ENCODE results near the gene ACTMAP. TPM values are rescaled to one million over a fixed set of nuclear protein-coding genes. Genes with fewer than 3 reads are reported as not detected.

Gene ACTMAP
- total and polyA plus RNA-seq, 9 of the 15 experiments (the other 6 are each of a cell fraction or from before 2014, with no cell fraction given), result 1.7 to 16.6 (median 4.9) TPM

DNA sequence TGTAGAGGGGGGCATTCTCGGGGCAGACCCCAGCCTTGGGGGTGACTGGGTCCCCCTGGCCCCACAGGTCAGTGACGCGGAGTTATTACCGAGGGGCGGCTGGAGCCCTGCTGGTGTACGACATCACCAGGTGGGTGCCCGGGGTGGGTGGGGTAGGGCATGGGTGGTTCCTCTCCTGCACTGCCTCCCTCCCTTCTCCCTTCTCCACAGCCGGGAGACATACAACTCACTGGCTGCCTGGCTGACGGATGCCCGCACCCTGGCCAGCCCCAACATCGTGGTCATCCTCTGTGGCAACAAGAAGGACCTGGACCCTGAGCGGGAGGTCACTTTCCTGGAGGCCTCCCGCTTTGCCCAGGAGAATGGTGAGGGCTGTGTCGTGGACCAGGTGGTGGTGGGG is 33.4 kb upstream of the ACTMAP start:
- H3K9me3 ChIP-seq (replicated peaks; ENCODE audit: control insufficient read depth, insufficient read depth, low read depth, low read length), result no peaks in the 10 kb centered on the region

More for the DNA sequence above, 33.4 kb upstream of the ACTMAP start:
- intact Hi-C loops (cut with micrococcal nuclease), result no loop called here
- no TSS peak for BruUV-seq (replicated peaks)
- POLR2A ChIA-PET, result no interaction called here
- WGBS (ENCODE audit: insufficient coverage, low coverage, missing lambda C conversion rate), result 80% methylated on average over 13 of the region's 14 CpGs
- H3K27ac ChIP-seq (ENCODE audit: extremely low read depth, low read depth, low read length), result no peak overlapping the region
- CTCF ChIA-PET (ENCODE audit: low intra/inter-chr PET ratio), result no interaction called here
- DNase-seq (ENCODE audit: extremely low read depth in 1 of 4, low spot score in 3 of 4) (no peak), FAIRE-seq (no peak), ATAC-seq (no peak)
- H3K9ac ChIP-seq (ENCODE audit: insufficient read depth in 1 of 2, low read depth in 2 of 2, low read length in 2 of 2), result peak overlapping the region in 1 of 2 experiments; percentile 68; a peak in 2 of 4 replicates
- no peaks in the 10 kb centered on the region for H4K20me1 ChIP-seq (replicated peaks; ENCODE audit: control insufficient read depth, insufficient read depth, low read length)
- no peak overlapping the region for H3K4me3 ChIP-seq
- no peaks in the 10 kb centered on the region for H3K36me3 ChIP-seq (ENCODE audit: control insufficient read depth, insufficient read depth, low read length)
- peaks cover 6 to 19% of the 10 kb centered on the region in 2 experiments; a peak in 4 of 5 replicates for H3K4me1 ChIP-seq (replicated peaks in 1 of 2; ENCODE audit: control insufficient read depth in 2 of 2, insufficient read depth in 2 of 2, low read length in 2 of 2)
- no peaks in the 10 kb centered on the region for H3K79me2 ChIP-seq (ENCODE audit: control insufficient read depth, insufficient read depth, low read length)
- no peak overlapping the region for H2AFZ ChIP-seq (ENCODE audit: low read depth, low read length)
- in situ Hi-C loops (cut with MboI), result no loop called here
- H3K4me2 ChIP-seq (ENCODE audit: insufficient read depth, low read length), result no peak overlapping the region
- no peaks in the 10 kb centered on the region for H3K27me3 ChIP-seq (ENCODE audit: control insufficient read depth in 2 of 2, insufficient read depth in 2 of 2, low read length in 2 of 2)
- TF ChIP-seq KHSRP (IDR thresholded peaks at IDR 0.05) (no peak), ZFP30 (CRISPR knock-in tag; IDR thresholded peaks at IDR 0.05; ENCODE audit: borderline replicate concordance) (no peak), MBD1 (CRISPR knock-in tag; IDR thresholded peaks at IDR 0.05) (no peak)
- no peaks in the 10 kb centered on the region for H3K9me1 ChIP-seq (ENCODE audit: control insufficient read depth, insufficient read depth, low read length)

Measured in K562 (cell line).